ENCODE data around the gene SLIT3. TPM values are rescaled to one million over a fixed set of nuclear protein-coding genes. Genes with fewer than 3 reads are reported as not detected.
A peak's percentile ranks its signal among the peaks of the same experiment; 100 is the strongest.

SLIT3 gene
- total RNA-seq, 2 experiments from 2014 or later: 1.8 to 2.1 TPM

DNA sequence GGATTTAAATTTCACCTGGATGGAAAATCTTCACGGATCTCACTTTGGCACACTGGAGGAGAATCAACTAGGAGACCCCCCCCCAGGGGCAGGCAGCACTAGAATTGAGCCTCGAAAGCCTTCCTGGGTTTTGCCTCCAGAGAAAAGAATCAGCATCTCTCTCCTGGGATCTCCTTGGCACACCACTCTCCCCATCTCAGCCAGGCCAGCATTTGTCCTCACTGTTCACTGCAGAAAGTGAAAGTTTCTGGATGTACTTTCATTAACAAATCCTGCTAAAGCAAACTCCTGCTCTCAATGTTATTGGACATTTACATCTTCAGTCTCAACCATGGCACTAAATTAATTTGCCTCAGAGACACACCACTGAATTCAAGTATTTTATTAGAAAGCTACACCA, 312.2 kb downstream of the SLIT3 start:
- Mint-ChIP-seq H3K9me3 (no peaks in the 10 kb centered on the region), H3K27ac (no peak overlapping the region), H3K27me3 (peaks cover 6% of the 10 kb centered on the region), H3K4me1 (ENCODE audit: low read depth) (no peaks in the 10 kb centered on the region), H3K36me3 (no peaks in the 10 kb centered on the region), H3K4me3 (no peak overlapping the region)
- POLR2A ChIA-PET: no interaction called here
- CTCF ChIA-PET: interaction anchor here (0.6 to 3.5 kb wide), 7 partner anchors 9 to 592 kb away, joined by 3 to 54 read pairs (median 4); no protein-coding TSS in a partner anchor
- intact Hi-C loops (cut with micrococcal nuclease): loop anchor here (5.0 kb wide), 1 partner anchor 306 kb away; no protein-coding TSS in a partner anchor
- no peak for DNase-seq

DNA sequence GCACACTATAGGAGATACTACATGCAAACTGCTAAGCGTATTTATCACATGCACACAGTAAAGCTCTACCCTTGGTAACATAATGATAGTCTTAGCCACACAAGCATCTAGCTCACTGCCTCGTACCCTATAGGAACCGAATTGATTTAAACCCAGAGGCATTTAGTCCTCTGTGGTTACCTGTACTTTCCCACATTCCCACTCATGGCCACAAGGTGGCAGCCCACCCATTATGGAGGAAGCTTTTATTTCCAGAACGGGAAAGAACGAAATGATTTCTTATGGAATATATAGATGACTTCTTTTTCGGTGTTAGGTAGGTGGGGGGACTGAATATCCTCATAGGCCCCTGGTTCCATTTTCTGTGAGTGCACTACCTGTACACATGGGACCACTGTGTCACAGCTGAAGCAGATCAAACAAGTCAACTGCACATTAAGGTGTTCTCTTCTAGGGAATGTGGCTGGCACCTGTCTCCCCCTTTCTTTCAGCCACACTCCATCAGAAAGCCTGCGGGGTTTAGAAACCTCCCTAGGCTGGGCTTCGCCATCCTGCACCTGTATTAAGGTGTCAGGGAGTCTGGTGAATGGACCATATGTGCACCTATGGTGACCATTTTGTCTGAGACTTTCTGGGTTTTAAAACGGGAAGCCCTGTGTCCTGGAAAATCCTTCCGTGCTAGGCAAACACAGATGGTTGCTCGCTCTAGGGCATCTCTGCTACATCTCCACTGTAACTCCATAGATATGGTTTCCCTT, 313.2 kb downstream of the SLIT3 start:
- no peaks in the 10 kb centered on the region for H3K9me3 Mint-ChIP-seq
- CTCF ChIA-PET: interaction anchor here (0.7 to 3.5 kb wide), 26 partner anchors 9 to 1196 kb away, joined by 3 to 54 read pairs (median 3); partner anchors contain the start of genes SLIT3 and SPDL1
- H3K4me1 Mint-ChIP-seq (ENCODE audit: low read depth): no peaks in the 10 kb centered on the region
- no peak overlapping the region for H3K4me3 Mint-ChIP-seq
- no peaks in the 10 kb centered on the region for H3K36me3 Mint-ChIP-seq
- intact Hi-C loops (cut with micrococcal nuclease): loop anchor here (1.0 to 5.0 kb wide), 3 partner anchors 305 to 594 kb away; no protein-coding TSS in a partner anchor
- POLR2A ChIA-PET: no interaction called here
- peaks cover 6% of the 10 kb centered on the region for H3K27me3 Mint-ChIP-seq
- H3K27ac Mint-ChIP-seq: no peak overlapping the region
- peak; percentile 69 for DNase-seq

DNA sequence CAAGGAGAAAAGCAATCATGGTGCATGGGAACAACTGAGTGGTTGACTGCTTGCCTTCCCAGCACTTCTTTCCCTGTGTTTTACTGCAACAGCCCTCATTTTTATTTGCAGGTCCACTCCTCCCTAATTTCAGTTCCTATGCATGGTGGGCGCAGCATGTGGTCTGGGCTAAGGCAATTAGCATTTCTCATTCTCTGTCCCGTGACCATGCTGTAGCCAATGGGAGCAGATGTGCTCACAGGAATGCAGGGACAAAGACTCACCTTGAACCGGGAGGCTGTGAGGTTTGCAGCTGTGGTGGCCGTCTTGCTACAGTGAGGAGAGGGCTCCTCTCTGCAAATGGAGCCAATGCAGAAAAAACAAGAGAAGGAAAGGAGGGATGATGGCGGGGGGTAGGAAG, 315.5 kb downstream of the SLIT3 start:
- Mint-ChIP-seq H3K27me3 (peaks cover 6% of the 10 kb centered on the region), H3K4me3 (no peak overlapping the region), H3K4me1 (ENCODE audit: low read depth) (no peaks in the 10 kb centered on the region), H3K9me3 (no peaks in the 10 kb centered on the region), H3K27ac (no peak overlapping the region), H3K36me3 (no peaks in the 10 kb centered on the region)
- intact Hi-C loops (cut with micrococcal nuclease): loop anchor here (5.0 kb wide), 1 partner anchor 303 kb away; no protein-coding TSS in a partner anchor
- DNase-seq: no peak
- ChIA-PET CTCF (interaction anchor here (0.6 kb wide), 1 partner anchor 597 kb away, joined by 3 read pairs; no protein-coding TSS in a partner anchor), POLR2A (no interaction called here)

DNA sequence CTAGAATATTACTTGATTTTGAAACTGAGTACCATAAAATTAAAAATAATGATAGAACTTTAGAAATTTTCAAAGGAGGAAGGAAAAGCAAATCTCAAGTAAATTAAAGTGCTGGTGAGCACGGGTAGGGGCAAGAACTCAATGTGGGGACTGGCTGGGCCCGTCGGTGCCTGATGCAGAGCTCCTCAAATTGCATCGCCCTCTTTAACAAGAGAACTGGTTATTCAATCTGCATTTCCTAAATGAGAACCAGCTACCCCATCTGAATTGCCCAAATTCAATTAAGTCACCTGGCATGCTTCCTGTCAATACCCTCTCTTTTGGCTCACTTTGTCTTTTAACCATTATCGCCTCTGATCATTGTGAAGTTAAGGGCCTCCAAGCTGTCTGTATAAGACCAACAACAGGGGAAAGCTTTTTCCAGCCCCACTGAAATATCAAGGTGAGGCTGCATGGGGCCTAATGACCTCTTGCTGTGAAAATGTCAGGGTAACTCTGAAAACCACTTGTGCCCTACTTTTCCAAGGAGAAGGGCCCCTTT, 316.7 kb downstream of the SLIT3 start:
- DNase-seq: no peak
- Mint-ChIP-seq H3K27me3 (peaks cover 6% of the 10 kb centered on the region), H3K36me3 (no peaks in the 10 kb centered on the region), H3K27ac (no peak overlapping the region), H3K4me3 (no peak overlapping the region), H3K9me3 (no peaks in the 10 kb centered on the region), H3K4me1 (ENCODE audit: low read depth) (no peaks in the 10 kb centered on the region)
- CTCF ChIA-PET: interaction anchor here (2.0 kb wide), 1 partner anchor 597 kb away, joined by 5 read pairs; no protein-coding TSS in a partner anchor
- POLR2A ChIA-PET: no interaction called here
- intact Hi-C loops (cut with micrococcal nuclease): no loop called here

DNA sequence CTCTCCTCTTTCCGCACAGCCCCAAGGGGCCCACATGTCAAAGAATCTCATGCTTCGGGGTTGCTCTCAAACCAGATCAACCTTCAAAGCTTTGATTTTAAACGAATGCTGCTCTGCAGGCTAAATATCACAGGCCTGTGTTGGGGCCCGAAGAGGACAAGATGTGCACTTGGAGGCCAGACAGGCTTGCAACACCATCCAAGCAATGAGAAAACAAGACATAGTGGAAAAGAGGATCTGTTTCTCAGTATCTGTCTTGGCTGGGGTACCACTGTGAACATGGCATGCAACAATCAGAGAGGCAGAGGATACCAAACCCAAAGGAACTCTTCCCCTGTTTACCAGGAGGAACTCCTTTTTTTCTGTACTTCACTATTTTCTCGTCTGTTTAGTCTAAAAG, 321.8 kb downstream of the SLIT3 start:
- Mint-ChIP-seq H3K4me3 (no peak overlapping the region), H3K27me3 (peaks cover 18% of the 10 kb centered on the region), H3K36me3 (no peaks in the 10 kb centered on the region), H3K27ac (no peak overlapping the region), H3K4me1 (ENCODE audit: low read depth) (no peaks in the 10 kb centered on the region), H3K9me3 (no peaks in the 10 kb centered on the region)
- ChIA-PET CTCF (interaction anchor here (0.7 to 1.3 kb wide), 4 partner anchors 8 to 323 kb away, joined by 3 read pairs; no protein-coding TSS in a partner anchor), POLR2A (no interaction called here)
- no peak for DNase-seq
- intact Hi-C loops (cut with micrococcal nuclease): no loop called here

DNA sequence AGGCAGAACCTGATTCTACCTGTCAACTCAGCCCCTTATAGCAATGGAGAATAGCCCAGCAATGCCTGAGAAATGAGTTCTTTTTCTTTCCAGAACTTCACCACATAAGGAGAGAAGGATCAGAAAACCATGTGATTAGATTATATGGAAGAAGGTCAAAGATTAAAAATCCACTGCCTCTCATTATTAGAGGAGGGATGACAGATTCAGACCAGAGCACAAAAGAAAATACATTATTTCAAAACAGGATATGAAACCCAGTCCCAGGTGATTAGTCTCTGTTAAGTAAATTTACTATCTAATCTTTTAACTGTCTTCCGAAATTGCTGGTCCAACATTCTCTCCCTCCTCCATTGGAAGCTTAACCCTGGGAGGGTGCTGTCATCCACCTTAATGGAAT, 322.4 kb downstream of the SLIT3 start:
- ChIA-PET CTCF (interaction anchor here (0.7 to 1.3 kb wide), 2 partner anchors 9 to 299 kb away, joined by 3 read pairs; no protein-coding TSS in a partner anchor), POLR2A (no interaction called here)
- no peaks in the 10 kb centered on the region for H3K9me3 Mint-ChIP-seq
- H3K27me3 Mint-ChIP-seq: peaks cover 23% of the 10 kb centered on the region
- H3K27ac Mint-ChIP-seq: no peak overlapping the region
- intact Hi-C loops (cut with micrococcal nuclease): no loop called here
- no peak for DNase-seq
- no peaks in the 10 kb centered on the region for H3K4me1 Mint-ChIP-seq (ENCODE audit: low read depth)
- no peak overlapping the region for H3K4me3 Mint-ChIP-seq
- H3K36me3 Mint-ChIP-seq: no peaks in the 10 kb centered on the region

DNA sequence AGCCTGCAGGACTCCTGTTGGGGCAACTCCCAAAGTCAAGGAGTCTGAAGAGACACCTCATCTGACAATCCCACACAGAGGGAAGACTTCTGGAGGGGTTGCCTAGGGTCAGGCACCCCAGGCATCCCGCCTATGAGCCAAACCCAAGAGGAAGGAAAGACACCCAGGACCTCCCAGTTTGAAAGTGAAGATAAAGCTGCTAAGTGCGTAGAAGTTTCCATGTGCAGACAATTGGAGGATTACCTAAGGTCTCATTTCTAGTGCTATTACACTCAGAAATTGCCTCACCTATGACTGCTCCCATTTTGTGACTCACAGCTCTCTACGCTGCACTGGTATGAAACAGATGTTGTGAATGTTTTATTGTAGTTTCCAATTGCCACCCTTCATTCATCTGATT, 322.9 kb downstream of the SLIT3 start:
- Mint-ChIP-seq H3K27ac (no peak overlapping the region), H3K9me3 (no peaks in the 10 kb centered on the region), H3K4me3 (no peak overlapping the region), H3K36me3 (no peaks in the 10 kb centered on the region), H3K27me3 (peaks cover 24% of the 10 kb centered on the region), H3K4me1 (ENCODE audit: low read depth) (no peaks in the 10 kb centered on the region)
- DNase-seq: no peak
- POLR2A ChIA-PET: no interaction called here
- intact Hi-C loops (cut with micrococcal nuclease): no loop called here
- CTCF ChIA-PET: no interaction called here

DNA sequence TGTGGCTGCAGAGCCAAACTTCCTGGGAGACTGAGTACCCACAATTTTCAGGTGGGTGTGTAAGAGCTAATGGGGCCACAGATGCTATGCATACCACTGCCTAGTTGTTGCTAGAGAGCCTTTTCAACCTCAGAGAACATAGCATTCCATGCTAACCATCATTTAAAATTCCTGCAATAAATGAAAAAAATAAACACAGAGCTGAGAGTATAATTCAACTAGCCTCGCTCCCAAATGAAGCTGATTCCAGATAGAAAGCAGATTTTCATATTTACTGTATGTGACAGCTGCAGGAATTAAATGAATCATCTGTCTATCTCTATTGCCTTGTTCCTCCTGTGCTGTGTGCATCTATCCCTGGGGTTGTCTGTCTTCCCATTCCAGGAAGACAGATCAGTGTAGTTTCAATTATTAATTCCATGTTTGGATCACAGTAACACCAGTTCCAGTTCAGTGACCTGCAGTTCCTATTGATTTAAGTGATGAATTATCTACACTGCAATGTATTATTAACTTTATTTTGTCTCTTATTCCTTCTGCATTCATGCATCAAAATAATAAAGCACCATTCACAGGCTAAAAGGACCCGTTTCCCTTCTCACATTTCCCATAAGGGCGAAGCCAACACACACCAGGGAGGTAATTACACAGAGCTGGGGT, 324.5 kb downstream of the SLIT3 start:
- Mint-ChIP-seq H3K4me1 (ENCODE audit: low read depth) (no peaks in the 10 kb centered on the region), H3K36me3 (no peaks in the 10 kb centered on the region), H3K9me3 (no peaks in the 10 kb centered on the region), H3K4me3 (no peak overlapping the region), H3K27me3 (peaks cover 24% of the 10 kb centered on the region), H3K27ac (no peak overlapping the region)
- intact Hi-C loops (cut with micrococcal nuclease): no loop called here
- POLR2A ChIA-PET: no interaction called here
- CTCF ChIA-PET: interaction anchor here (1.5 kb wide), 1 partner anchor 11 kb away, joined by 6 read pairs; no protein-coding TSS in a partner anchor
- no peak for DNase-seq

DNA sequence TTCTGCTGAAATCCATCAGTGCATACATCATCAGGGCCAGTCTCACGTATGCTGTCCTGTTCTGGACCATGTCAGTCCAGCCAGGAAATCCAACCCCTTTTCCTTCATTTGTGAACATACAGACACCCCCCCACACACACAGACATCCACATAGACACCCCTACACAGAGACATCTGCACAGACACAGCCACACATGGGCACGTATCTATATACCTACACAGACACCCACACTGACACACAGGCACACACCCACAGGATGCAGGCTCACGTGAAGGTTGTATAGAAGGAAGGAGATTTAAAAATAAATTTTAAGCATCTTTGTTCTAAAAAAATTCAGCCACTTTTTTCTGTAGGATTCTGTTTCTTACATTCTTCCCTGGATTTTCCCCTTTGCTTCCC, 325.6 kb downstream of the SLIT3 start:
- Mint-ChIP-seq H3K4me1 (ENCODE audit: low read depth) (no peaks in the 10 kb centered on the region), H3K27ac (no peak overlapping the region), H3K36me3 (no peaks in the 10 kb centered on the region), H3K4me3 (no peak overlapping the region), H3K27me3 (peaks cover 26% of the 10 kb centered on the region), H3K9me3 (no peaks in the 10 kb centered on the region)
- intact Hi-C loops (cut with micrococcal nuclease): no loop called here
- ChIA-PET CTCF (interaction anchor here (1.5 kb wide), 1 partner anchor 12 kb away, joined by 6 read pairs; no protein-coding TSS in a partner anchor), POLR2A (no interaction called here)
- DNase-seq: no peak

DNA sequence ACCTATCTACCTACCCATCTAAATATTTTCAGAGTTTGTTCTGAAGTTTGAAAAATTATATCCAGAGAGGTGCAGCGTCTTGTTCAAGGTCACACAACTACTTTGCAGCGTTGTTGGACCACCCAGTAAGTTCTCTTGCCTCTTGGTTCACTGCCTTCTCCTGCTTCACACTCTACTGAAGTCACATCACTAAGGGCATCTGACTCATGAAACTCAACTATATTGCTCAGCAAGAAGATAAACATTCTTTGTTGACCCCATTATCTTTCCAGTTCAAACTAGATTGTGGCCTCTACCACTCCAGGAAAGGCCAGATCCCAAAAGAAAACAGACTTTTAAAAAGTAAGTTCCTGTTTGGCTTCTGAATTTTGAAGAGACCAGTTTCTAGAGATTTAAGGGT, 326.9 kb downstream of the SLIT3 start:
- Mint-ChIP-seq H3K9me3 (no peaks in the 10 kb centered on the region), H3K4me3 (no peak overlapping the region), H3K27ac (no peak overlapping the region), H3K4me1 (ENCODE audit: low read depth) (no peaks in the 10 kb centered on the region), H3K27me3 (peaks cover 26% of the 10 kb centered on the region), H3K36me3 (no peaks in the 10 kb centered on the region)
- intact Hi-C loops (cut with micrococcal nuclease): no loop called here
- CTCF ChIA-PET: interaction anchor here (1.4 kb wide), 1 partner anchor 14 kb away, joined by 5 read pairs; no protein-coding TSS in a partner anchor
- no peak for DNase-seq
- POLR2A ChIA-PET: no interaction called here

DNA sequence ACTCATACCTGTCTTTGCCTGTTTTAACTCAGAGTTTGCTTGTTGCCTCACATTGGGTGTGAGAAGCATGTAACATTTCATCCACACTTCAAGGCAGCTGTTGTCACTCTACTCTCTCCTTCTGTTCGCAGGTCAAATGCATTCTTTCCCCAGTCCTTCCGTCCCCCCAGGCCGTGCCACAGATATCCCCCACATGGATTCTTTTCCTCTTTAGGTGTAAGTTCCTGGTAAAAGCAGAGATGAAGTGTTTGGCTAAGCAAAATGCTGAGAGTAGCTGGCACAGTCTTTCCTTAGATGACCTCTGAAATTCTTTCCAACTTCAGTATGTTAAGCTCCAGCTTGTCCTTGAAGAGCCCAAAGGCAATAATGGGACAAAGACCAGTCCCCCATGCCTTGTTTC, 328.2 kb downstream of the SLIT3 start:
- Mint-ChIP-seq H3K27me3 (peaks cover 29% of the 10 kb centered on the region), H3K4me1 (ENCODE audit: low read depth) (no peaks in the 10 kb centered on the region), H3K9me3 (no peaks in the 10 kb centered on the region), H3K36me3 (no peaks in the 10 kb centered on the region), H3K27ac (no peak overlapping the region), H3K4me3 (no peak overlapping the region)
- CTCF ChIA-PET: interaction anchor here (1.4 kb wide), 1 partner anchor 15 kb away, joined by 5 read pairs; no protein-coding TSS in a partner anchor
- intact Hi-C loops (cut with micrococcal nuclease): no loop called here
- no peak for DNase-seq
- POLR2A ChIA-PET: no interaction called here

DNA sequence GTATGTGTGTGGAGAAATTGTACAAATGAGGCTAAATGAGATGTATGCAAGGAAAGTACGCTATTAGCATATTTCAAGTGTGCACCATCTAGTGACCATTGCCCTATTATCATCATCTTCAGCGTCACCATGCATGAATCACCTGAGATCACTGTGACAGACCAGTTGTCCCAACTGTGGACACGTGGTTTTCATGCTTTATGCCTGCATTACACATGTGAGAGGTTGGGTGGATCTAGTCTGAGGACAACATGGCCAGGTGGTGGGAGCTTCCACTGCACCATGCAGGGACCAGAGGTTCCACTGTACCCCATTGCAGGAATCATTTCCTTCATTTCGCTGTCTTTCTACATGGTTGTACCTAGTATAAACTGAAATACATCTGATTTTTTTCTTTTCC, 329.8 kb downstream of the SLIT3 start:
- ChIA-PET CTCF (no interaction called here), POLR2A (no interaction called here)
- no peaks in the 10 kb centered on the region for H3K9me3 Mint-ChIP-seq
- H3K27ac Mint-ChIP-seq: no peak overlapping the region
- no peak for DNase-seq
- no peaks in the 10 kb centered on the region for H3K4me1 Mint-ChIP-seq (ENCODE audit: low read depth)
- intact Hi-C loops (cut with micrococcal nuclease): no loop called here
- H3K4me3 Mint-ChIP-seq: no peak overlapping the region
- H3K36me3 Mint-ChIP-seq: no peaks in the 10 kb centered on the region
- H3K27me3 Mint-ChIP-seq: peaks cover 29% of the 10 kb centered on the region

All from activated CD4-positive, alpha-beta memory T cell treated with anti-CD3 and anti-CD28 coated beads for 36 hours (primary cell).